T-helper 1 cell treated with Interleukin-12 subunit alpha and Interleukin-12 subunit beta and Interleukin-4 antibody, amounts not matched to agents 30 ng/mL and 1 ng/mL, for 36 hours (primary cell): Measurements from ENCODE around the gene CDC42EP3. TPM values are rescaled to one million over a fixed set of nuclear protein-coding genes. Genes with fewer than 3 reads are reported as not detected.

Experiments
- intact Hi-C: fragments of 100-400 bp; cut with micrococcal nuclease; formaldehyde crosslinking; loops from one replicate; pipeline ENCODE4 v1.15.1; 2024
- total RNA-seq: library from RNA; stranded (reverse); gene quantifications from 2 replicates; pipeline ENCODE4 v1.2.3, GENCODE V29; 2022

CDC42EP3 gene
- total RNA-seq, 1 donor from 2014 or later, result 15.9 TPM

DNA sequence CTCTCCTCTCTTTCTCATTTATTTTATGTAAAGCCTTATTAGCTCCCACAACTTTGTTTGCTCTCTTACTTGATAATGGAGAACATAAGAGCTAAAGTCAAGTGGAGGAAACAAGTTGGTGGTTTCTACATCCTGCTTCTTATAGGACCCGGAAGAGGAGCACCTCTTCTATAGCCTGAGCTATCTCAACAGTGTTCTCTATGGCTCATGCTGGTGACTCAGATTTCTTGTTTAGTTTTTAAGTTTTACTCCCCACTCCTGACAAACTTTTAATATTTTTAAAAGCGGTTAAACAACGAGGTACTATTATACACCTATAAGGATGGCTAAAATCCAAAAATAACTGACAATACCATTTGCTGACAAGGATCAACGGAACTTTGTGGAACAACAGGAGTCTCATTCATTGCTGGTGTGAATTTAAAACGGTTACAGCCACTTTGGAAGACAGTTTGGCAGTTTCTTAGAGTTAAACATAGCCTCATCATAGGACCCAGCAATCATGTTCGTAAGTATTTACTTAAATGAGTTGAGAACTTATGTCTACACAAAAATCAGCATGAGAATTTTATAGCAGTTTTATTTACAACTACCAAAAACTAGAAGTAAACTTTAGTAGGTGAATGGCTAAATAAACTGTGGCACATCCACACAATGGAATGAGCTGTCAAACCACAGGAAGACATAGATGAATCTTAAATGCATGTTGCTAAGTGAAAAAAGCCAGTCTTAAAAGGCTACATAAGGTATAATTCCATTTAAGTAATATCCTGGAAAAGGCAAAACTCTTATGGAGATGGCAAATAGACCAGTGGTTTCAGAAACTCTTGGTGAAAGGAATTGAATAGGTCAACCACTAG, 12.7 kb upstream of the CDC42EP3 start:
- intact Hi-C loops, result loop anchor here (1.0 to 2.0 kb wide), 4 partner anchors 12 to 98 kb away; no protein-coding TSS in a partner anchor

DNA sequence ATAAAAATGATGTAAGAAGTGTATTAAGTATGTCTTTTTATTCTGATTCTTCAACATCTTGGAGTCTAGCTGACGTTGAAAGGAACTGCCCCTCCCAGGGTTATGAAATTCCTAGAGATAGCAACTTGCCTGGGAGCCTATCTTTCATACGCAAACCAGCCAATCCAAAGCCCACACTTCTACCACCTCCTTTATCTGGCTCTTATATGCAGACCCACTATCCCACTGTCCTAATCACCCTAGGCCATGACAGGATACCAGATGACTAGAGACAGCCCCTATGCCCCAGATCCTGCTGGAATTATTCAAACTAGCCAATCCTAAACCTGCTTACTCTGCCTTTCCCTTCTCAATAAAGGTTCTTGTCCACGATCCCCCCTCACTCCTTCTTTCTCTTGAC, 11.8 kb upstream of the CDC42EP3 start:
- intact Hi-C loops, result no loop called here

DNA sequence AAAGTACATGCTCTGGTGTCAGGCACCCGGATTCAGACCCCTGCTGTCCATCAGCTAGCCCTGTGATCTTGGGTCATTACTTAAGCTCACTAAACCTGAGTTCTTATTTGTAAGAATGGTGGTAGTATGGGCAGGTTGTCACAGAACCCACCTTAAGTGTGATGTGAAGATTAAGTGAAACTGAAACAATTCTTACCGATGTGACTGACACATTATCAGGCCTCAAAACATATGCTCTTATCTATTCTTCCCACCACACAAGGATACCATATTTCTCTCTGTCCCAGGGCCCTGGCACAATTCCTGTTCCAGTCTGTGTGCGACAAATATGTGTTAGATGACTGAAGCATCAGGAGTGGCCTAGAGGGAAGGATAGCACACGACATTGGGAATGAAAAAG, 11.0 kb upstream of the CDC42EP3 start:
- intact Hi-C loops, result no loop called here

DNA sequence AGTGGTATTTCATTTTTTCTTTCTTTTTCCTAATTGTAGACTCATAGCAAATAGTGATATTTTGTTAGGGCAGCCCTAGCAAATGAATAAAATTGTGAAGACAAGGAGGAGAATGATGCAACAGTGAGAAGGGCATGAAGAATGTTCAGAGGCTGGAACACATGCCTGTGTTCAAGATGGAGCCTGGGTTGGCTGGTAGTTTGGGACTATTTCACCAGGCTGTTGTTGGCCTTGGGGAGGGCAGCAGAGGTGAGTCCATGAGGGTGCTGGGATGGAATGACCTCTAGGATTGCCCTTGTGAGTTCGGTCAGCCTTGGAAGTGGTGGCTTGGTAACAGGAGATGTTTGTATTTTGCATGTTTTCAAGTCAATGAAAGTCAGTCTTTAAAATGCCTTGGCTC, 10.1 kb upstream of the CDC42EP3 start:
- intact Hi-C loops, result no loop called here

DNA sequence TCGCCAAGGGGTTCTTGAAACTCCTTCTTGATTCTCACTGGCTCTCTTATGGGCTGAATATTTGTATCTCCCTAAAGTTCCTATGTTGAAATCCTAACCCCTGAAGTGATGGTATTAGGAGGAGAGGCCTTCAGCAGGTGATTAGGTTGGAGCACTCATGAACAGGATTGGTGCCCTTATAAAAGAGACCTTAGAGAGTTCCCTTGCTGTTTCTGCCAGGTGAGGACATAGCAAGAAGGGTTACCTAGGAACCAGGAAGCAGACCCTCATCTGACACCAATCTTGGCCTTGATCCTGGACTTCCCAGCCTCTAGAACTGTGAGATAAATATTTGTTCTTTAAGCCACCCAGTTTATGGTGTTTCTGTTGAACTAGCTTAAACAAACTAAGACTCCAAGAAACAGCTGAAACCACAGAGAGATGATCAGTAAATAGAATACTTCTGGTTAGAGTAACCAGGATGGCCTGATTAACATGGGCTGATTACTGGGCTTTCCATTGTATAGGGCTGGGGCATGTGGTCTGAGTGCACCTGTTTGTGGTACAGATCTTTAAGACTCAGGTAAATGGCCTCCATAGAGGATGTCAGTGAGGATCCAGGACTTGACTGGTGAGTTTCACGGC, 7.7 kb upstream of the CDC42EP3 start:
- intact Hi-C loops, result loop anchor here (10.0 kb wide), 2 partner anchors 524 to 714 kb away; partner anchors contain the start of genes EIF2AK2 and STRN

DNA sequence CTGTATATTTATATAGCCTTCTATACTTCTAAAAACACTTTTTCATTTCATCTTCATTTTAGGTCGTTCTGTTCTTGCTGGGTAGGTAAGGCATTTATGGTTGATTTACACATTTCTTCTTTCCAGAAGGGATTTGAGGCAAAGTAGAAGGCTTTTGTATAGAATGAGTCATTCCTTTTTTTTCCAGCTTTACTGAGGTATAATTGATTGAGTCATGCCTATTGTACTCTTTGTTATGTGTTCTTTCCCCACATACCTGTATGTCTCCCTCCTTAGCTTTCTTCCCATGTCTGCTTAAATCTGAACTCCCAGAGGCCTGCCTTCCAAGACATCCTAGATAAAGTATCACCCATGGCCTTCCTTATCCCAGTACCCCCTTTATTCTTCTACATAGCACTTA, 4.8 kb upstream of the CDC42EP3 start:
- intact Hi-C loops, result loop anchor here (10.0 kb wide), 2 partner anchors 521 to 711 kb away; partner anchors contain the start of genes EIF2AK2 and STRN

DNA sequence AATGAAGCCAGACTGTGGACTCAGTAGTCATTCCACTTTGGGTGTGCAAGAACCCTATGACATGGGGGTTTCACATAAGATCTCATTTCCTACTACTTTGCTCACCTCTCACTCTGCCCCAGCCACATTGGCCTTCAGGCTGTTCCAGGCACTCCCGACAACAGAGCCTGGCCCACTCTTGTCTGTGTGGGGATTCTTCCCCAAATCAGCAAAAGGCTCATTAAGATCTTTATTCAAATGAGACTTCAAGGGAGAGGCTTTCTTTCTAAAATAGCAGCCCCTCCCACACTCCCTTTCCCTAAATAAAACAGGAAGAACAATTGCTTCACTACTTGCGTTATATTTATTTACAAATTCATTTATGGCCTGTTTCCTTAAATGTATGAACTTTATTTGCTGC, 3.5 kb upstream of the CDC42EP3 start:
- intact Hi-C loops, result loop anchor here (5.0 to 10.0 kb wide), 4 partner anchors 138 to 710 kb away; partner anchors contain the start of genes EIF2AK2 and STRN

DNA sequence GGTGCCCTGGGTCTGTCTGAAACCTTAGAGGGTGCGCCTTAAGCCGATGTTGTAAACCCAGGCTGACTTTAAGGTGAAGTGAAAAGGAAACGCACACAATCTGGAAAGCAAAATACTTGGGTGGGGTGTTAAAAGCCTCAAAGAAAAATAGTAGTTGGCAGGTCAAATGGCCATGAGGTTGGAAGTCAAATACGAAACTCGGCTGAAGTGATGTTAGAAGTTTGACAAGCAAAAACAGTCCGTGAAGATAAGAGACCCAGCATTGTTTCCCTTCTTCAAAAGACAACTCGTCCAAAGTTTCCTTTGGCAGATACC, 1.4 kb upstream of the CDC42EP3 start:
- intact Hi-C loops, result loop anchor here (1.0 to 10.0 kb wide), 11 partner anchors 11 to 708 kb away; partner anchors contain the start of genes CEBPZ, EIF2AK2, NDUFAF7 and STRN

DNA sequence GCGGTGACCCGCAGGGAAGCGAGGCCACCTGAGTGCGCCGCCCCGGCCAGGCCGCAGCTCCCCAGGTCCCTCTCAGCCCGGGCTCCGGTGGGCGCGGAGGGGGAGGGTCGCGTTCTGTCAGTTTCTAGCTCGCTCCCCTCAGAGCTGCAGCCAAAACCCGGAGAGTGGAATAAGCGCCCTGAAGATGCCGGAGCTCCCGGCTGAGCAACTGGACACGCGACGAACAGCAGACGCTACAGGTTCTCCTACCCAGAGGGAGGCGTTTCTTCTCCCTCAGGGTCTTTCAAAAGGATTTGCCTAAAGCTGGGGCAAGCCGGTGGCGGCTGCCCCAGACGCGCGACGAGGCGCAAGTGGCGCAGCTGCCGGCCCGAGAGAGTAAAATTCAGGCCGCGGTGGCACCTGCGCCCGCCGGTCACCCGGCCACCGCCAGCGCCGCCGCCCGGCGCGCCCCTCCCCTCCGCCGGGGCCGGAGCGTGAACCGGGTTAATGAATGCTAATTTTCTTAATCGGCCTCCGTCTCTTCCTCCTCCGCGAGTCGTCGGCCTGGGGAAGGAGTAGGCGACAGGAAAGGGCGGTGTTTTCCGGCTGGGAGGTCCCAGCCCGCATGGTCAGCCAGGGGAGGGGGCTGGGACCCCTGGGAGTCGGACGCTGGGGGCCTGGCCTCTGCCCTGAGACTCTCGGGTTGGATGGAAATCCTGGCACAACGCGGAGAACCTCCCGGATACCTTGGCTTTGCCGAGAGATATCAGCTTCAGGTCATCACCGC, 845 bp upstream of the CDC42EP3 start:
- intact Hi-C loops, result loop anchor here (1.0 to 10.0 kb wide), 11 partner anchors 12 to 707 kb away; partner anchors contain the start of genes CEBPZ, EIF2AK2, NDUFAF7 and STRN

DNA sequence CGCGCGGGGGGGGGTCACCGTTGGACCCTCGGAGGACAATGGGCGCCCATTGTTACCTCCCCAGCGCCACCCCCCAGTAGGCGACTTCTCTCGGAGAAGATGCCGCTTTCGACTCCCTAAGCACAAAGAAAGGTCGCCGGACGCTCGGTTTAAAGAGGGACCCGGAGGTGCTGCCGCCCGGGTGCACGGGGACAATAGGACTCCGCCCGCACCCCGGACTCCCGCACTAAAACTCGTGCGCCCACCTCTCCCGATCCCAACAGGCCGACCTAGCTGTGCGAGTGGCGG, 318 bp upstream of the CDC42EP3 start:
- intact Hi-C loops, result loop anchor here (1.0 to 10.0 kb wide), 12 partner anchors 13 to 707 kb away; partner anchors contain the start of genes CEBPZ, EIF2AK2, NDUFAF7 and PRKD3

DNA sequence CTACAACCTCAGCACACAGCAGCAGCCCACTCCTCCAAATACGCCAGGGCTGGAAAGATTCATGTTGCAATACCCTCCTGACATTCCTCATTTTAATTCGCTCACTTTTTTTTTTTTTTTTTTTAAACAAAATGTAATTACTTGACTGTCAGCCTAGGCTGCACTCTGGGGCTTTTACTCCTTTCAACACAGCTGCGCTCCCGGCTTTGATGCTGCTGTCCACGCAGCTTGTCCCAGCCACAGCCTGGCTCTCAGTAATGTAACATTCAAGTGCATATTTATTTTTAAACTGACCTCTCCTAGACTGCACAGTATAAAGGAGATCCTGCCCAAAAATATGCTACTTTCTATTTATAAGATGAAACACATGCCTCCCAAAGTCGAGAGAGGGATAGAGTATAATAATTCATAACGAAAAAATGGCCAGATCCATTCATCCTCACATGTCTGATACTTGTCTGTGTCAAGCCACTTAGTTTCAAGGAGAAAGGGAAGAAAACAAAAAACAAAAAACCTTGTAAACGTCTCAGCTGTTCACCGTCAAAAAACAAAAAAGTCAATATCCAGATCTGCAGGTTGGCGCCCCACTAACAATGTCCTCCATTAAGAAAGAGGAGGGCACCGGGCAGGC, 949 bp downstream of the CDC42EP3 start:
- intact Hi-C loops, result loop anchor here (2.0 to 10.0 kb wide), 5 partner anchors 133 to 706 kb away; partner anchors contain the start of genes EIF2AK2, PRKD3 and STRN

DNA sequence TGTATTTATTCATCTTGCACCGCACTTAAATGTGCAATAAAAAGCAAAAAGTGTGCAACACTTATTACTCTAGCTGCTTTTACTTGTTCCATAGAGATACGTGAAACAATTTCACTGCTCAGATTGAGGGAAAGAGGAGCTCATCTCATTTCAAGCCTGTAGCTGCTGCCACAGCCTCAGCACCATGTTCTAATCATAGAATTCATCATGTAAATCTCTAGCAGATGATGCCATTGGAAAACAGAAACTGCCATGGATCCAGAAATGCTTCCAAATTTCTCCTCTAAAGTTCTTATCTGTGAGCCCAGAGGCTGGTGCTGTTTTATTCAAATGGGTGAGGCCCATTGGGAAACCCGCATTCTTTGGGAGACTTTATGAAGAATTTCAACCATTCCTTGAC, 2.0 kb downstream of the CDC42EP3 start:
- intact Hi-C loops, result no loop called here

DNA sequence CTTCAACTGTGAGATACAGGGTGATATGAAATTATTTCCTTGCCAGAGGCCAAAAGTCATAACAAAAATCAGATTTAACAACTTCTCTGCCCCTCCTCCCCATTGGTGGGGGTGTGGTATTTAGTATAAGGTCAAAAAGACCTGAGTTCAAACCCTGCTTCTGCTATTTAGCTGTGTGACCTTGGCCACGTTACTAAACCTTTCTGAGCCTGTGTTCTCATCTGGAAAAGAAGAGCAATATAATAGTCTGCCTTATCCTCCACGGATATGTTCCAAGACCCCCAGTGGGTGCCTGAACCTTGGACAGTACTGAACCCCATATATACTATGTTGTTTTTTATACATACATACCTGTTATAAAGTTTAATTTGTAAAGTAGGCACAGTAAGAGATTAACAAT, 3.7 kb downstream of the CDC42EP3 start:
- intact Hi-C loops, result no loop called here

DNA sequence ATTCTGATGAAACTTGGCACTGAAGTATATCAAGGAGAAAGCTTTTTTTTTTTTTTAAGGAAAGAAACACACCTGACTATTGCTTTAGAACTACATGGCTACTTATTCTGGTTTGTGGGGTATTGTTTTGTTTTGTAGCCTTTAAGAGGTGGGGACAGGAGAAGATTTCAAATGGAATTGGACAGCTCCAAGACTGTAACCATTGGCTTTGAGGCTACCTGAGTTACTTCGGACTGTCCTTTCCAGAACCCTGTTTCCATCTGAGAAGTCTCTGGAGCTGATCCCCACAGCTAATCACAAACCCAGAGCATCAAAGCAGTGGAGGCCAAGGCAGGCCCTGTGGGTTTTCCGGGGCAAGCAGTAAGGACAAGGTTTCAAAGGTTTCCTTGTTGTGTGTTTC, 4.7 kb downstream of the CDC42EP3 start:
- intact Hi-C loops, result no loop called here

DNA sequence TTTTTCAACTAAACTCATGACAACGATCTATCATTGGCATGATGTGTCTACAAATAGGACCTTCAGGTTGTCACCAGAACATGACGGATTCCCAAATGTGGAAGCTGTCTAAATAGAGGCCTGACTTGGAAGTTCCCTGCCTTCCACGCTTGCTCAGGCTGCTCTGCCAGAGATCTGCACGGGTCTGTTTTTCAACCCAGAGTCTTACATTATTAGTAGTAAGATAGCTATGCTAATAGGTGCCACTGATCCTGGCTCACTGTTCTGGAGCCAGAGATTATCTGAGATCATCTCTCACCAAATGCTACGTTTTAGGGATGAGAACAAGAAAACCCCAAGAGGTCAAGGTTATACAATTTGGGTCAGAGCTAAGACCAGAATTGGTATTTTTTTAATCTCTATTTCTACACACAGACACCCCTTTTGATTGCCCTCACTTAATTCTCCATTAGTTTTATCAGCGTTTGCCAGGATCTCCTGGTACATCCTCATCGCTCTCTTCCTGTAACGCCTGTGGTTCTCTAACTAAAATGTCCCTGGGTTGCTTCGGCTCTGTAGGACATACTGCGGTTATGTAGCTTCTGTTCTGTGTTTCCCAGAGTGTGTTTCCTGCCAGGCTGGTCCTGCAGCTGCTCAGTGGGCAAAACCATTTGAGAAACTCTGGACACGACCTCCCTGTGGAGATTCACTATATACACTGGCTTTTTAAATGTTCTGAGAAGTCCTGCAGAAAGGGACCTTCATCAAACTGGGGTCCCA, 5.7 kb downstream of the CDC42EP3 start:
- intact Hi-C loops, result no loop called here

DNA sequence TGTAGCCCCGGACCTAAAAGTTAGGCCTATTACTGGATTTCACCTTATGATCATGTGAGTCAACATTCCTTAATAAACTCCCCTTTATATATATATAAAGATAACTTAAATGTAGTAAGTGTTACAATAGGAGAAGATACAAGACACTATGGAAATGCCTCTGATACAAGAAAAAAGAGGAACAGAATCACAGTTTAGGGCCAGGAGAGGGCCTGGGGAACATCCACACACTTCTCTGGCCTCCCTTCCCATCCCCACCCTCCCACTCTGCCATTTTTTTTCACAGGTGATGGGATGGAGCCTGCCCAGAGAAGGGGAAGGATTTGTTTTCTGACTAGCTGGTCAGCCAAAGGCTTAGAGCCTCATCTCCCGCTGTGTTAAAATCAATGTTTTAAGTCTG, 6.4 kb downstream of the CDC42EP3 start:
- intact Hi-C loops, result no loop called here

DNA sequence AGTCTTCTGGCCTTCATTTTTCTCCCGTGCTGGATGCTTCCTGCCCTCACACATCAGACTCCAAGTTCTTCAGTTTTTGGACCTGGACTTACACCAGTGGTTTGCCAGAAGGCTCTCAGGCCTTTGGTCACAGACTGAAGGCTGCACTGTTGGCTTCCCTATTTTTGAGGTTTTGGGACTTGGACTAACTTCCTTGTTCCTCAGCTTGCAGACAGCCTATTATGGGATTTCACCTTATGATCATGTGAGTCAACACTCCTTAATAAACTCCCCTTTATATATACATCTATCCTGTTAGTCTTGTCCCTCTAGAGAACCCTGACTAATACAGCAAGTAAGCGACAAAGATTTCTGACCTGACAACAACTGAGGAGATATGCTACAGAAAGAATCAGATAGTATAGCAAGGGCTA, 7.2 kb downstream of the CDC42EP3 start:
- intact Hi-C loops, result no loop called here

DNA sequence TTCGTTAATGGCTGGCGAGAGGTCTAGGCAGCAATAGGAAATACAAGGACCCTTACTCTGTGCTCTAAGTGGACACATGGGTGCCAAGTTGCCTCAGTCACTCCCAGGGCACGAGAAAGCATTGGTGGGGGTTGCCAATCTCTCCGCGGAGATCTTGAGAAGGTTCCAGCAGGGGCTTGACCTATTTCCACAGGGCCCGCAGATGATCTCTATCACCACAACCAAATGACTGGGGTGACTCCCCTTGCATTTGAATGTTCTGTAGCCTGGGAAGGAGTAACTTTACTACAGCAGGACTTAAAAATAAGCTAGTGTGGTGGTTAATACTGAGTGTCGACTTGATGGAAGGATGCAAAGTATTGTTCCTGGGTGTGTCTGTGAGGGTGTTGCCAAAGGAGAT, 8.1 kb downstream of the CDC42EP3 start:
- intact Hi-C loops, result no loop called here

DNA sequence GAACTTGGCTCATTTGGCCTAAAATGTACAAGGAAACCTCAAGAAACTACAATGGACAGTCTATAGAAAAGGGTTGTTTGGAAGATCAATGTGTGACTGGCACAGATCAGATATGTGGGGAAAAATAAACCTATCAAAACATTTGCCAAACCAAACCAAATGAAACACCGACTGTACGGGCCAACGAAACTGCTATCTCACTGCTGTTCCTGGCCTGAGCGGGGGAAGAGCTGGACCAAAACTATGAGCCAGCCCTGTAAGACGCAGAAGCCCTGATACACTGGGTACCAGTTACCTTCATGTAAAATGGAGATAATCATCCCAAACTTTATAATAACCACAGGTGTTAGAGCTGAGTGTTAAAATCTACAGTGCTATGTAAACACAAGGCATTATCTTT, 11.7 kb downstream of the CDC42EP3 start:
- intact Hi-C loops, result no loop called here

DNA sequence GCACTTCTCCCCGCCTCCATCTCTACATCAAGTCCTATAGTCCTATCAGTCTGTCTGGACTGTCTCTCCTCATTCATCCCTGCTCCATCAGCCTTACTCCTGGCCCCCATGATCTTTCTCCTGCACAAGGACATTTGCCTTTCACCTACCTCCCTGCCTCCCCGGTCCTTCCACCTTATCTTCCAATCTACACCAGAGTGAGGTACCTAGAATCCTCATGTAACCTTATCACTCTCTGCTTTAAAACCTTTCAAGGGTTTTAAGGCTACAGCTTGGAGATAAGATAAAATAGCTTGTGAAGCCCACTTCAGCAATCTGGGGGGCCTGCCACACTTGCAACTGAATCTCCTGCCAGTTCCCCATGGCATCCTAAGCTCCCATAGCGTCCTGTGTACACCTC, 12.8 kb downstream of the CDC42EP3 start:
- intact Hi-C loops, result no loop called here

DNA sequence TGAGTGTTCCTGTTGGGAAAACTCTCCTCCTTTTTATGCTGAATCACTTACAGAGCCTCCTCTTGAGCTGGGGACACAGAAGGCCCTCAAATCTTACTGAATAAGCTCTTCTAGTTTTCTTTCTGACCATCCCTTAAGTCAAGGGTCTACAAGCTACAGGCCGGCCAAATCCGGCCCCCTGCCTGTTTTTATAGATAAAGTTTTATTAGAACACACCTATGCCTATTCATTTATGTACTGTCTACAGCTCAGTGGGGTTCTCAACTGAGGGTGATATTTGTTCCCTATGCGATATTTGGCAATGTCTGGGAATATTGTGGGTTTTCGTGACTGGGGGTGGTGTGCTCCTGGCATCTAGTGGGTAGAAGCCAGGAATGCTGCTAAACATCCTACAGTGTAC, 14.0 kb downstream of the CDC42EP3 start:
- intact Hi-C loops, result no loop called here
